CD4-positive, alpha-beta T cell treated with Interleukin-10 for 1 hour (primary cell): ENCODE measurements around the gene ZNF43.
"Not testable (repeated sequence)": the region's sequence is repeated elsewhere in the genome, so short reads cannot be mapped to it uniquely, and the experiment has no call there.

Source experiments
- DNase-seq: peaks from one replicate; pipeline ENCODE4 v3.0.0-alpha.2; 2020

The ZNF43 gene

DNA sequence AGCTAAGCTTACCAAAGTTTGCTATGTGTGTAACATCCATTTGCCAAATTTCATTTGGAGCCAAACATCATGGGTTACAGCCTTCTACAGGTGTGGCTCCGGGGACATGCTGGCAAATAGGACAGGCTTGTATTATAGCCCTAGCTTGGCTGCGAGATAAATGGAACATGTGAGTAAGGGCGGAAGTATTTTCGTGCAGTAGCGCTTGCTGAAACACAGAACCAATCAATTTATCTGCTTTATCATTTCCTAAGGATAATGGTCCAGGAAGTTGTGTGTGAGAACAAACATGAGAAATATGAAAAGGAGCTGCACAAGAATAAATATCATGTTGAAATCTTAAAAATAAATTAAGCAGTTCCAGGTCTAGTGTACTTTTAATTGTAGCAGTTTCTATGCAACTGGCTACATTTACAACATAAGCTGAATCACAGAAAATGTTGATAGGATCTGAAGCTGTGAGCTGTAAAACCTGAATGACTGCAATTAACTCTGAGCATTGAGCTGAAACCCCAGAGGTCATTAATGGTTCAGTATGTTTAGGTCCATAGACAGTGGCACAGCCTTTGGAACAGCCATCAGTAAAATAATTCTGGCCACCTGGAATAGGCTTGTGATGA, 46.4 kb downstream of the ZNF43 start:
- no peak for DNase-seq

DNA sequence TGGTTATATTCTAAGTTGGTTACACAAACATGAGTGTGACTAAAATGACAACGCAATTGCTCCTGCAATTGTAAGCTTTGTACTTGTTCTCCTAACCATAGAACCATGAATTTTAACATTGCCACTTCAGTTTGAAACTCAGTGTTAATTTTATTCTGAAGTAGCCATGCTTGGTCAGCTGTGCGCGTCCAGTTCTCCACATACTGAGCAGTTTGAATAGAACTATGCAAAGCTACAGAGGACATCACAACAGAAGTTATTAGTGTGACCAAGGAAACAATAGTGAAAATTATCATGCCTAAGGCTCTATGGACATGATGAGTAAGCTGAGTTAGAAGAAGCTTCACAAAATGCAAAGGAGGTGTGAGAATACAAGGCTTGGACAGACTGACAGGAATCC, 49.0 kb downstream of the ZNF43 start:
- no peak for DNase-seq

DNA sequence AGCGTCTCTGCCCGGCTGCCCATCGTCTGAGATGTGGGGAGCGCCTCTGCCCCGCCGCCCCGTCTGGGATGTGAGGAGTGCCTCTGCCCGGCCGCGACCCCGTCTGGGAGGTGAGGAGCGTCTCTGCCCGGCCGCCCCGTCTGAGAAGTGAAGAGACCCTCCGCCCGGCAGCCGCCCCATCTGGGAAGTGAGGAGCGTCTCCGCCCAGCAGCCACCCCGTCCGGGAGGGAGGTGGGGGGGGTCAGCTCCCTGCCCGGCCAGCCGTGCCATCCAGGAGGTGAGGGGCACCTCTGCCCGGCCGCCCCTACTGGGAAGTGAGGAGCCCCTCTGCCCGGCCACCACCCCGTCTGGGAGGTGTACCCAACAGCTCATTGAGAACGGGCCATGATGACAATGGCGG, 60.2 kb downstream of the ZNF43 start:
- DNase-seq, result not testable (repeated sequence)

DNA sequence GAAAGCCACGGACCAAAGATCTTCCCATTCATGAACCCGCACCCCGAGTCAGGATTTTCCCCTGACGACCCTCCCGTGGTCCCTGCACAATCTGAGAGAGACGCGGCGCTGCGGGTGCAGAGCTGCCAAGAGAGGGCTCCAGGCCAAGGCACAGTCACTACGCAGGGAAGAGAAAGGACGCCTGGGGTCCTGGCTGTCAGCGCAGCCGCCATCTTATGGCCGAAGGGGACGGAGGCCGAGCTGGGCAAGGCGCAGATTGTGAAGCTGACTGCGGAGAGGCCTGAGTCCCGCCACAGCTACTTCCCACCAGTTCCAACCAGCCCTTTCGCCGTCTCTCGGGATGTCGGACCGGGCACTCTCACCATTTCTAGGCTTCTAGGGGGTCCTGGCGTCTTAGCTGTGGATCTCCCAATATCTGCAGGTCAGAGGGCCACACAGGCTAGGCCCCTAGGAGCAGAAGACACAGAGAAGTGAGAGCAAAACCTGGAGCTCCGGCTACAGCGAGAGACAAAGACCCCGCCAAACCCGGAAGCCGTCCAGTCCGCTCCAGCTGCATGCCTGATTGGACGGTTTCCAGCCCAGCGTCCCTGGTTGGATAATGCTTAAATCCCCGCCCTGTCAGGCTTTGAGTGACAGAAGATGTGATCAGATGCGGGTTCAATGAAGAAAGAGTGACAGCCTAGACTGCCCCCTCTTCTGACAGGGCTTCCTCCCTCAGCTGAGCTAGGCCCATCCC, 68.7 kb downstream of the ZNF43 start, which contains the start of gene ZNF100:
Gene ZNF100 (minus strand): TSS at position 515 of the 736 bp plus-strand sequence. CDS start 150 bp downstream, at position 365.
- peak; percentile 89 for DNase-seq

DNA sequence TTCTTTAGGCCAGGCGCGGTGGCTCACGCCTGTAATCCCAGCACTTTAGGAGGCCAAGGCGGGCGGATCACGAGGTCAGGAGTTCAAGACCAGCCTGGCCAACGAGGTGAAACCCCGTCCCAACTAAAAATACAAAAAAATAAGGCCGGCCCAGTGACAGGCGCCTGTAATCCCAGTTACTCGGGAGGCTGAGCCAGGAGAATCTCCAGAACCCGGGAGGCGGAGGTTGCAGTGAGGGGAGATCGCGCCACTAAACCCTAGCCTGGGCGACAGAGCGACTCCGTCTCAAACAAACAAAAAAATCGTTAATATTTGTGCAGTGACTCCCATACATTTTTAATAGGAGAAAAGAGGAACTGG, 69.3 kb downstream of the ZNF43 start:
- DNase-seq, result peak; percentile 9

DNA sequence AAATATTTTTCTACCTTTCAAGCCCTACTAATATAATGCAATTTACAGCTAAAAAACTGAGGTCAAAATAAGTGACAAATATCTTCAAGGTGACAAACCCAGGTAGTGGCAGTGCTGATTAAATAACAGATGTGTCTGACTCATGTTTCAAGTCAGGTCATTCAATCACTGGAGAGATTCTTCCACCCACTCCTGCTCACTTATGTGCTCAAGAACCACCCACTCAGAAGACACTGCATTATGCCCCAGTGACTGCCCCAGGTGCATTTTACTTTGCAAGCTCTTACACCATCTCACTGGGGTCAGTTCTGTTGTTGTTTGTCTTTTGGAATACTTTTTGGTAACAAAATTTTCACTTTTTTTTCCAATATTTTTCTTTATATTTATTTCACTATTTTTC, 70.8 kb downstream of the ZNF43 start:
- no peak for DNase-seq

DNA sequence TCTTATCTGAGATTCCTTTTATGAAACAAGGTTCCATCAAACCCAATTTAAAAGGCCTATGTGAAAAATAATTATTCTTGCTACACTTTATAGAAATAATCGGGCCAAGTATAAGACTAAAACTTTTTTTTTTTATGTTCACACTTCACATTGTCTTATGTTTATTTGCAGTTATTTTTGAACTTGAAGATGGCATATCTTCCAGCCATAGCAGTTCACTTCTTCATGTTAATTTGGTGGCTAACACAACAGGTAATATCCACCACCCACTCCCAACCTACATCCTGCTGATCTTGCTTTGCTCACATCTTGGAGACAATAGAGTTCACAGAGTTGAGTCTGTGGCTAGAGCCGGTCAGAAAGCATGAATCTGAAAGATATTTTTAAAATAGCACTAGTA, 74.4 kb downstream of the ZNF43 start:
- not testable (repeated sequence) for DNase-seq

DNA sequence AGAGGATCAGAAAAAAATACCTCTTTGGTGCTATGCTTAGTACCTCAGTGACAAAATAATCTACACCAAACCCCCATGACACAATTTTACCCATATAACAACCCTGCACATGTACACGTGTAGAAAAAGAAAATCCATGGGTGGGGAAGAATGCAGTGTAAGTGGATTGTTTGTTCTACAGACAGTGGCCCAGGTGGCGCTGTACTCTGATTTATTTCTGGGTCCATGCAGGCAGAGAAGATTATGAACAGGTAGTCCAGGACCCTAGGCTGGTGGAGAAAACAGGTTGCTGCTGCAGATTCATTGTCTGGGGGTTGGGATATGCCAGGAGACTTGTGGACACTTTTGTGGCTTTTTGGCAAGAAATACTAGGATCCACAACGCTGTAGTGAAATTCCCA, 77.7 kb downstream of the ZNF43 start:
- no peak for DNase-seq

DNA sequence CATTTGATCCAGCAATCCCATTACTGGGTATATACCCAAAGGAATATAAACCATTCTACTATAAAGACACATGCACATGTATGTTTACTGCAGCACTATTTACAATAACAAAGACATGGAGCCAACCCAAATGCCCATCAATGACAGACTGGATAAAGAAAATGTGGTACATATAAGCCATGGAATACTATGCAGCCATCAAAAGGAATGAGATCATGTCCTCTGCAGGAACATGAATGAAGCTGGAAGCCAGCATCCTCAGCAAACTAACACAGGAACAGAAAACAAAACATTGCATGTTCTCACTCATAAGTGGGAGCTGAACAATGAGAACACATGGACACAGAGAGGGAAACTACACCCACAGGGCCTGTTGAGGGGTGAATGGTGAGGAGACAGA, 80.4 kb downstream of the ZNF43 start:
- DNase-seq, result not testable (repeated sequence)
